ENCODE results near the gene B4GALNT4. TPM values are rescaled to one million over a fixed set of nuclear protein-coding genes. Genes with fewer than 3 reads are reported as not detected.

The B4GALNT4 gene
- total and polyA plus RNA-seq, 4 donors: 0.15 to 0.42 (median 0.42) TPM; not detected in 1

DNA sequence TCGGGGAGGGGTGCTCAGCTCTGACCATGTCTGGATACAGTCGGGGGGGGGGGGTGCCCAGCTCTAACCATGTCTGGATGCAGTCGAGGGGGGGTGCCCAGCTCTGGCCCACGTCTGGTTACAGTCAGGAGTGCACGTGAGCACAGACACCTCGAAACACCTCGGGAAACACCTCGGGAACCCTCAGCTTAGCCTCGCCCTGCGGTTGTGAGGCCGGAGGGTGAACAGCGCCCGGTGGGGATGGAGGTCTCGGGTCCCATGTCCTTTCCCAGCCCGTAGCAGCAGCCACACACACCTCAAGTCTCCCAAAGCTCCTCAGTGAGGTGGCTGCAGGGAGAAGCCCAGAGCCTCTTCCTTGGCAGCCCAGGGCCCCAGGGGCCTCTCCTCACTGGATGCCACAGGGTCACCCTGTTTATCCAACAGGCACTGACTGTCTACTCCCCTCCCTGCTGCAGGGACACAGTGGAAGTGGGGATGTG lies 43.4 kb downstream of the B4GALNT4 start:
- WGBS: 81% methylated on average over 15 of the region's 15 CpGs
- Histone ChIP-seq H3K4me3 (ENCODE audit: low read depth in 1 of 3, low read length in 3 of 3) (no peak overlapping the region), H3K27ac (ENCODE audit: low read depth in 1 of 2, low read length in 2 of 2) (no peak overlapping the region), H3K9me3 (ENCODE audit: control insufficient read depth in 4 of 4, low read length in 3 of 4) (no peaks in the 10 kb centered on the region), H3K9ac (ENCODE audit: low read depth in 1 of 2, low read length in 2 of 2) (no peak overlapping the region), H3K4me1 (ENCODE audit: control insufficient read depth in 4 of 4, insufficient read depth in 4 of 4, low read length in 3 of 4) (peaks cover 30 to 73% (median 44%) of the 10 kb centered on the region in 4 donors), H3K27me3 (ENCODE audit: control insufficient read depth in 4 of 4, insufficient read depth in 4 of 4, low read length in 3 of 4) (no peaks in the 10 kb centered on the region), H3K36me3 (ENCODE audit: control insufficient read depth in 4 of 4, insufficient read depth in 3 of 4, low read depth in 1 of 4, low read length in 3 of 4) (no peaks in the 10 kb centered on the region)
- DNase-seq (ENCODE audit: low spot score): no peak
- TF ChIP-seq FOXA1 (IDR thresholded peaks at IDR 0.05) (no peak), RAD21 (IDR thresholded peaks at IDR 0.05) (no peak), NR2F2 (IDR thresholded peaks at IDR 0.05) (no peak), TAF1 (conservative IDR thresholded peaks at IDR 0.05) (no peak), HNF4A (conservative IDR thresholded peaks at IDR 0.05) (no peak), JUND (IDR thresholded peaks at IDR 0.05) (no peak), GABPA (IDR thresholded peaks at IDR 0.05 in 1 of 2, conservative IDR thresholded peaks at IDR 0.05 in 1 of 2) (no peak), FOXA2 (IDR thresholded peaks at IDR 0.05) (no peak), HNF4G (IDR thresholded peaks at IDR 0.05) (no peak), YY1 (IDR thresholded peaks at IDR 0.05) (no peak), EGR1 (IDR thresholded peaks at IDR 0.05; ENCODE audit: low read depth in 2 of 2) (no peak)
- TF ChIP-seq, protein P1, sequence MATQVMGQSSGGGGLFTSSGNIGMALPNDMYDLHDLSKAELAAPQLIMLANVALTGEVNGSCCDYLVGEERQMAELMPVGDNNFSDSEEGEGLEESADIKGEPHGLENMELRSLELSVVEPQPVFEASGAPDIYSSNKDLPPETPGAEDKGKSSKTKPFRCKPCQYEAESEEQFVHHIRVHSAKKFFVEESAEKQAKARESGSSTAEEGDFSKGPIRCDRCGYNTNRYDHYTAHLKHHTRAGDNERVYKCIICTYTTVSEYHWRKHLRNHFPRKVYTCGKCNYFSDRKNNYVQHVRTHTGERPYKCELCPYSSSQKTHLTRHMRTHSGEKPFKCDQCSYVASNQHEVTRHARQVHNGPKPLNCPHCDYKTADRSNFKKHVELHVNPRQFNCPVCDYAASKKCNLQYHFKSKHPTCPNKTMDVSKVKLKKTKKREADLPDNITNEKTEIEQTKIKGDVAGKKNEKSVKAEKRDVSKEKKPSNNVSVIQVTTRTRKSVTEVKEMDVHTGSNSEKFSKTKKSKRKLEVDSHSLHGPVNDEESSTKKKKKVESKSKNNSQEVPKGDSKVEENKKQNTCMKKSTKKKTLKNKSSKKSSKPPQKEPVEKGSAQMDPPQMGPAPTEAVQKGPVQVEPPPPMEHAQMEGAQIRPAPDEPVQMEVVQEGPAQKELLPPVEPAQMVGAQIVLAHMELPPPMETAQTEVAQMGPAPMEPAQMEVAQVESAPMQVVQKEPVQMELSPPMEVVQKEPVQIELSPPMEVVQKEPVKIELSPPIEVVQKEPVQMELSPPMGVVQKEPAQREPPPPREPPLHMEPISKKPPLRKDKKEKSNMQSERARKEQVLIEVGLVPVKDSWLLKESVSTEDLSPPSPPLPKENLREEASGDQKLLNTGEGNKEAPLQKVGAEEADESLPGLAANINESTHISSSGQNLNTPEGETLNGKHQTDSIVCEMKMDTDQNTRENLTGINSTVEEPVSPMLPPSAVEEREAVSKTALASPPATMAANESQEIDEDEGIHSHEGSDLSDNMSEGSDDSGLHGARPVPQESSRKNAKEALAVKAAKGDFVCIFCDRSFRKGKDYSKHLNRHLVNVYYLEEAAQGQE (IDR thresholded peaks at IDR 0.05): no peak
- TF ChIP-seq, protein P2, sequence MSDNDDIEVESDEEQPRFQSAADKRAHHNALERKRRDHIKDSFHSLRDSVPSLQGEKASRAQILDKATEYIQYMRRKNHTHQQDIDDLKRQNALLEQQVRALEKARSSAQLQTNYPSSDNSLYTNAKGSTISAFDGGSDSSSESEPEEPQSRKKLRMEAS (IDR thresholded peaks at IDR 0.05): no peak

DNA sequence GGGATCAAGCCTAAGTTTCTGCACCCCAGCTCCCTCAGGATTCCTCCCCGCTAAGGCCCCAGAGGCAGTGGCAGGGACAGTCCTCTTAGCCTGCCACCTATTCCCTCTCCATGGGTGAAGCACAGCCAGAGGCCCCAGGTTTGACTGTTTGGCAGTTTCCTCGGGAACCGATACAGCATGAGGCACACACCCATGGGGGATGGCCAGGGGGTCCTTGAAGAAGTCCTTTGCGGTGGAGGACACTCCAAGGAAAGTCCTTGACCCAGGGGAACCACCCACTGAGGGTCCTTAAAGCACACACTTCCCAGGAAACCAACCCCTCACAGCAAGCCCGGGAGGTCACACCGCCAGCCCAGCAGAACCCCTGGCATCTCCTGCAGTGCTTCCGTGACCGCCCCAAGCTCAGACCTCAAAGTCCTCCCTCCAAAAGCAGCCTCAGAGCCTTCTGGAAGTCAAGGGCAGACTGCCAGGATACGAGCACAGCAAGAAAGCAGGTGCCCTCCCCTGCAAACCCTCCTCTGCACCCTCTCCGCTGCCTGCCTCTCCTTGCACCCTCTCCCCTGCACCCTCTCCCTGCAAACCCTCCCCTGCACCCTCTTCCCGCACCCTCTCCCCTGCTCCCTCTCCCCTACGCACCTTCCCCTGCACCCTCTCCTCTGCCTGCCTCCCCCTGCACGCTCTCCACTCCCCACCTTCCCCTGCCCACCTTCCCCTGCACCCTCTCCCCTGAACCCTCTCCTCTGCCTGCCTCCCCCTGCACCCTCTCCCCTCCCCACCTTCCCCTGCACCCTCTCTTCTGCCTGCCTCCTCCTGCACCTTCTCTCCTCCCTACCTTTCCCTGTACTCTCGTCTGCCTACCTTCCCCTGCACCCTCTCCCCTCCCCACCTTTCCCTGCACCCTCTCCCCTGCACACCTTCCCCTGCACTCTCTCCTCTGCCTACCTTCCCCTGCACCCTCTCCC lies 44.1 kb downstream of the B4GALNT4 start:
- no peaks in the 10 kb centered on the region for H3K27me3 ChIP-seq (ENCODE audit: control insufficient read depth in 4 of 4, insufficient read depth in 4 of 4, low read length in 3 of 4)
- no peaks in the 10 kb centered on the region for H3K9me3 ChIP-seq (ENCODE audit: control insufficient read depth in 4 of 4, low read length in 3 of 4)
- TF ChIP-seq, protein P2 (IDR thresholded peaks at IDR 0.05): no peak
- no peak for TF ChIP-seq TAF1 (conservative IDR thresholded peaks at IDR 0.05)
- TF ChIP-seq RAD21 (IDR thresholded peaks at IDR 0.05): no peak
- no peak for TF ChIP-seq RXRA (IDR thresholded peaks at IDR 0.05)
- no peak for TF ChIP-seq HNF4G (IDR thresholded peaks at IDR 0.05)
- TF ChIP-seq NR2F2 (IDR thresholded peaks at IDR 0.05): no peak
- no peak for TF ChIP-seq GABPA (IDR thresholded peaks at IDR 0.05 in 1 of 2, conservative IDR thresholded peaks at IDR 0.05 in 1 of 2)
- TF ChIP-seq, protein P3, sequence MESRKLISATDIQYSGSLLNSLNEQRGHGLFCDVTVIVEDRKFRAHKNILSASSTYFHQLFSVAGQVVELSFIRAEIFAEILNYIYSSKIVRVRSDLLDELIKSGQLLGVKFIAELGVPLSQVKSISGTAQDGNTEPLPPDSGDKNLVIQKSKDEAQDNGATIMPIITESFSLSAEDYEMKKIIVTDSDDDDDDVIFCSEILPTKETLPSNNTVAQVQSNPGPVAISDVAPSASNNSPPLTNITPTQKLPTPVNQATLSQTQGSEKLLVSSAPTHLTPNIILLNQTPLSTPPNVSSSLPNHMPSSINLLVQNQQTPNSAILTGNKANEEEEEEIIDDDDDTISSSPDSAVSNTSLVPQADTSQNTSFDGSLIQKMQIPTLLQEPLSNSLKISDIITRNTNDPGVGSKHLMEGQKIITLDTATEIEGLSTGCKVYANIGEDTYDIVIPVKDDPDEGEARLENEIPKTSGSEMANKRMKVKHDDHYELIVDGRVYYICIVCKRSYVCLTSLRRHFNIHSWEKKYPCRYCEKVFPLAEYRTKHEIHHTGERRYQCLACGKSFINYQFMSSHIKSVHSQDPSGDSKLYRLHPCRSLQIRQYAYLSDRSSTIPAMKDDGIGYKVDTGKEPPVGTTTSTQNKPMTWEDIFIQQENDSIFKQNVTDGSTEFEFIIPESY (IDR thresholded peaks at IDR 0.05): no peak
- TF ChIP-seq YY1 (IDR thresholded peaks at IDR 0.05): no peak
- H3K27ac ChIP-seq (ENCODE audit: low read depth in 1 of 2, low read length in 2 of 2): no peak overlapping the region
- 72% methylated on average over 14 of the region's 14 CpGs for WGBS
- no peak overlapping the region for H3K9ac ChIP-seq (ENCODE audit: low read depth in 1 of 2, low read length in 2 of 2)
- H3K4me3 ChIP-seq (ENCODE audit: low read depth in 1 of 3, low read length in 3 of 3): no peak overlapping the region
- H3K4me1 ChIP-seq (ENCODE audit: control insufficient read depth in 4 of 4, insufficient read depth in 4 of 4, low read length in 3 of 4): peaks cover 27 to 67% (median 38%) of the 10 kb centered on the region in 4 donors
- H3K36me3 ChIP-seq (ENCODE audit: control insufficient read depth in 4 of 4, insufficient read depth in 3 of 4, low read depth in 1 of 4, low read length in 3 of 4): no peaks in the 10 kb centered on the region
- no peak for DNase-seq (ENCODE audit: low spot score)
